ENCODE data around the gene FOXG1.

DNA sequence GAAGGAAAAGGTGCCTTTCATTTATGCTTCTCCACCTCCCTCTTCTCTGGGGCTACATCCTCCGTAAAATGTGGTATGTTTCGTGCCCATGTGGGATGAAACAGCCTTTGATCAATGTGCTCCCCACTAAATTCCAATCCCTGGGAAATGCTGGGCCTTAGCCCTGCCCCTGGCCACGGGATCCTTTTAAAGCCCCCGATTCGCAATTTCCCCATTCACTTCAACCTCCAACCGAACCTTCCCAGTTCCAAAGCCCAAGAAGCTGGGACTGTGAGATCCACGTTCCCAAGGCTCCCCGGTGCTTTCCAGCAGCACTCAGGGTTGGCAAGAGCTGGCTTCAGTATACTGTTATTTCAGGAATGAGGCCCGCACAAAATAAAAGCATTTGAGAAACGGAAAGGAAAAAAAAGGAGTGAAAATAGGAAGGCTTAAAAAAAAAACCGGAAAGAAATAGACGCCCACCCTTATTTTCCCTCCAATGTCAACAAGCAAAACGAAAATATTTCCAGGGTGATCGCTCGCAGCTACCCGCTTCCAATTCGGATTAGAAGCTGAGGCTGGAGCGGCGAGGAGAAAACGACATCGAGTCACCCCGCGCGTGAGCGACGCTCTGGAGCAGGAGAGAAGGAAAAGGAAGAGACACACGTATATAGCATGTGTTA, 1.3 kb upstream of the FOXG1 start:
- TF ChIP-seq, protein P1, sequence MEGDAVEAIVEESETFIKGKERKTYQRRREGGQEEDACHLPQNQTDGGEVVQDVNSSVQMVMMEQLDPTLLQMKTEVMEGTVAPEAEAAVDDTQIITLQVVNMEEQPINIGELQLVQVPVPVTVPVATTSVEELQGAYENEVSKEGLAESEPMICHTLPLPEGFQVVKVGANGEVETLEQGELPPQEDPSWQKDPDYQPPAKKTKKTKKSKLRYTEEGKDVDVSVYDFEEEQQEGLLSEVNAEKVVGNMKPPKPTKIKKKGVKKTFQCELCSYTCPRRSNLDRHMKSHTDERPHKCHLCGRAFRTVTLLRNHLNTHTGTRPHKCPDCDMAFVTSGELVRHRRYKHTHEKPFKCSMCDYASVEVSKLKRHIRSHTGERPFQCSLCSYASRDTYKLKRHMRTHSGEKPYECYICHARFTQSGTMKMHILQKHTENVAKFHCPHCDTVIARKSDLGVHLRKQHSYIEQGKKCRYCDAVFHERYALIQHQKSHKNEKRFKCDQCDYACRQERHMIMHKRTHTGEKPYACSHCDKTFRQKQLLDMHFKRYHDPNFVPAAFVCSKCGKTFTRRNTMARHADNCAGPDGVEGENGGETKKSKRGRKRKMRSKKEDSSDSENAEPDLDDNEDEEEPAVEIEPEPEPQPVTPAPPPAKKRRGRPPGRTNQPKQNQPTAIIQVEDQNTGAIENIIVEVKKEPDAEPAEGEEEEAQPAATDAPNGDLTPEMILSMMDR (IDR thresholded peaks at IDR 0.05; ENCODE audit: borderline replicate concordance, extremely low read depth, low read length, poor library complexity, severe bottlenecking), result no peak
- TF ChIP-seq EZH2 (IDR thresholded peaks at IDR 0.05; ENCODE audit: borderline replicate concordance, low read depth, low read length, severe bottlenecking), result no peak
